Omental fat pad (tissue), 4 donors: ENCODE results near the gene HS3ST1. TPM values are rescaled to one million over a fixed set of nuclear protein-coding genes. Genes with fewer than 3 reads are reported as not detected.

Source experiments
- ATAC-seq: fragments of 150-250 bp; one replicate; pipeline ENCODE4 v1.9.1; 2016; ENCODE audit warnings: mild to moderate bottlenecking, moderate library complexity; ENCODE audit not compliant: low FRiP score
- DNase-seq: peaks from one replicate; pipeline ENCODE4 v3.0.0-alpha.2; 2019; ENCODE audit warnings: low spot score
- total RNA-seq, 4 donors: library from RNA; depleted of rRNA; stranded (reverse); fragments of >200 nt; gene quantifications; one replicate each; pipeline ENCODE4 v1.1.0, GENCODE V29; 2016
- TF ChIP-seq, protein P1 (sequence below), 3 donors: fragments of 450-650 bp; IDR thresholded peaks; one replicate each; pipeline ENCODE4 v1.5.1; 2016 to 2017; ENCODE audit warnings: antibody characterized with exemption in 3 of 3, mild to moderate bottlenecking in 3 of 3, moderate library complexity in 2 of 3

The HS3ST1 gene
- total RNA-seq, 4 donors from 2014 or later = 1.1 to 16.3 (median 3.6) TPM

DNA sequence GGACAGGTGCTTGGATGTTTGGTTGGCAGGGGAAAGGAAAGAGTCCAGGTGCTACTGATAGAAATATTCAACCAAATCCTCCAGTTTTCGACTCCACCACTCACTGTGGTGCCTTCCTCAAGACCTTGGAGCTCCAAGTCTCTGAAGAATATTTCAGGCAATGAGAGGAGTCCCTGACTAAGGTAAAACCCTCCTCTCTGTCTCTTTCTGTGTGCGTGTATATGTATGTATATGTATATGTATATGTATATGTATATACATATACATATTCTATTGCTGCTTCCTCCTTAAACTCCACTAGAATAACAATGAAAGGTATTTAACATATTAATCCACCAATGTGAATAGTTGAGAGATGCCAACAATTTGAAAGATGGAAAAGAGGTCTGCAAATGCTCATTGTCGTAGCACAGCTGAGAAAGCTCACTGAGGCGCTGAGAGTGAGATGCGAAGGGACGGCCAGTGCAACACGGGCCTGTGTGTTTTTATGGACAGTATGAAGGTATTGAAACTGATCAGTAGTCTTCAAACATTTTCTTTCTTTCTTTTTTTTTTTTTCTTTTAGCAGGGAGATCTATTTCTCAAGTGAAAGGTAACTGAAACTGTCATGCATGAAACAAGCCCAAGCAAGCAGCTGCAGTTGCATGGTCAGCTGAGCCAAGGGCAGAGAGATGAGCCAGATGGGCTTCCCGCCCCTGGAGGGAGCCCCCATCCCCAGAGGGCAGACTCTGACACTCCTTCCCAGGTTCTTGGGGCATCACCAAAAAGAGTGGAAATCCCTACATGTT, 41.1 kb upstream of the HS3ST1 start:
- TF ChIP-seq, protein P1, sequence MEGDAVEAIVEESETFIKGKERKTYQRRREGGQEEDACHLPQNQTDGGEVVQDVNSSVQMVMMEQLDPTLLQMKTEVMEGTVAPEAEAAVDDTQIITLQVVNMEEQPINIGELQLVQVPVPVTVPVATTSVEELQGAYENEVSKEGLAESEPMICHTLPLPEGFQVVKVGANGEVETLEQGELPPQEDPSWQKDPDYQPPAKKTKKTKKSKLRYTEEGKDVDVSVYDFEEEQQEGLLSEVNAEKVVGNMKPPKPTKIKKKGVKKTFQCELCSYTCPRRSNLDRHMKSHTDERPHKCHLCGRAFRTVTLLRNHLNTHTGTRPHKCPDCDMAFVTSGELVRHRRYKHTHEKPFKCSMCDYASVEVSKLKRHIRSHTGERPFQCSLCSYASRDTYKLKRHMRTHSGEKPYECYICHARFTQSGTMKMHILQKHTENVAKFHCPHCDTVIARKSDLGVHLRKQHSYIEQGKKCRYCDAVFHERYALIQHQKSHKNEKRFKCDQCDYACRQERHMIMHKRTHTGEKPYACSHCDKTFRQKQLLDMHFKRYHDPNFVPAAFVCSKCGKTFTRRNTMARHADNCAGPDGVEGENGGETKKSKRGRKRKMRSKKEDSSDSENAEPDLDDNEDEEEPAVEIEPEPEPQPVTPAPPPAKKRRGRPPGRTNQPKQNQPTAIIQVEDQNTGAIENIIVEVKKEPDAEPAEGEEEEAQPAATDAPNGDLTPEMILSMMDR (IDR thresholded peaks at IDR 0.05) = no peak
- DNase-seq = no peak
- no peak for ATAC-seq

DNA sequence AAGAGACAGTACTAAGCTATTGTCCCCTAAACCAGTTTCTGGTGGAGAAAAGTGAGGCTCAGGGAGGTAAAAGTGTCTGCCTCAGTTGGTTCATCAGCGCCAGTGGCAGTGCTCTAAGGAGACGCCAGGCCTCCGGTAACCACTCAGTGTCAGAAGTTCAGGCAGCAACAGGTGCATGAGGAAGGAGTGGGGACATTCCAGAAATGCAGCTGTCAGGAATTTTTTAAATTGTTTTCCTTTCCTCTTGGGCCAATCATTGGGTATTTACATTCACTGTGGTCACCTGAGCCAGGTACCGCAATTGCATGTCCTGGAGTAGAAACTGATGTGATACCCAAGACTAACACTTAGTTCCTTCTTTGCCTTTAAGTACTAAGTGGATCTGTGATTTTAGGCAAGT, 40.2 kb upstream of the HS3ST1 start:
- ATAC-seq (no peak), DNase-seq (no peak)
- TF ChIP-seq, protein P1 (IDR thresholded peaks at IDR 0.05) = no peak

DNA sequence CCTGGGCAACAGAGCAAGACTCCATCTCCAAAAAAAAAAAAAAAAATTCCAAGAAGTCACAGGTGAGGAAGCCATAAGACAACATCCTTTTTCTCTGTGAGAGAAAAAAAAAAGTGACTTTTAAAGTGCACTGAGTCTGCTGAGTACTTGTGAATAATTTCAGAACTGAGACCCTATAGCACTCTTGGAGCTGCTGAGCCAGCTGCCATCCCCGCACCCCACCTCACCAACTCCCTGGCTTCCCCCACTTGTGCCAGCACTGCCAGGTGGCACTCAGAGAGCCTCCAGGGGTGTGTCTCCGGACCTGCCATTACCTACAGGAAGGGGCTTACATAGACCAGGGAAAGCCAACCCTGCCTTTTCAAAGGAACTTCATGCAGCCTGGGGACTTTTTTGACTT, 39.2 kb upstream of the HS3ST1 start:
- DNase-seq (no peak), ATAC-seq (no peak)
- TF ChIP-seq, protein P1 (IDR thresholded peaks at IDR 0.05) = no peak

DNA sequence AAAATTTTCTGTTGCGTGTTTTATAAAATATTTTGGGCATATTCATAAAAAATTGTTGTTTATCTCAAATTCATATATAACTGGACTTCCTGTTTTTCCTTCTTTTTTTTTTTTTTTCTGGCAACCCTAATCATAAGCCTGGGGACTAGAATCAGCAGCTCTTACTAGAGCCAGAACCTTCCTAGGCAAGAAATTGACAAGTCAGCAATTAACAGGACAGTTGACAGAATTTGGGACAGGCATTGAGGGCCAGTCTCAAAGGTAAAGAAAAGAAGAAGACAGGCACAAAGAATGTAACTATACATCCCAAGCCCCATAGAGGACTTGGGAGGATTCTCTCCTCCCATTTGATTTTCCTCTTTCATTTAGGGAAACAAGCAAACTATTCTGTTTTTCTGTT, 35.0 kb upstream of the HS3ST1 start:
- ATAC-seq = no peak
- TF ChIP-seq, protein P1 (IDR thresholded peaks at IDR 0.05) = no peak

DNA sequence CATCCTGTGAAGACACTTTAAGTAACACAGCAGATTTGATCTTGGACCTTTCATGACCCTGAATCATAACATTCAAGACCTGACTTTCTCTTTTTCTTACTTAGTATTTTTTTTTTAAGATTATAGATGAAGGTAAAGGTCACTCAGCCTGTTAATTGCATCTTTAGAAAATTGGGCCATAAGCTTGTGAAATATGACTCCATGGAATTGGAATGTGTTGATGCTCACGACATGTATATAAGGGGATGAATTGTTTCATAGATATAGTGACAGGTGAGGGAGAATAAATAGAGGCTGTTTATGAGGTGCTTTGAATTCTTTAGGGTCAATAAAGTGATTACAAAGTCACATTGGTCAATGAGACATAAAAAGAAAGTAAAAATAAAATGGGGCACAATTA, 27.7 kb upstream of the HS3ST1 start:
- TF ChIP-seq, protein P1 (IDR thresholded peaks at IDR 0.05) = no peak
- ATAC-seq (no peak), DNase-seq (no peak)

More for the DNA sequence above, 35.0 kb upstream of the HS3ST1 start:
- no peak for DNase-seq

DNA sequence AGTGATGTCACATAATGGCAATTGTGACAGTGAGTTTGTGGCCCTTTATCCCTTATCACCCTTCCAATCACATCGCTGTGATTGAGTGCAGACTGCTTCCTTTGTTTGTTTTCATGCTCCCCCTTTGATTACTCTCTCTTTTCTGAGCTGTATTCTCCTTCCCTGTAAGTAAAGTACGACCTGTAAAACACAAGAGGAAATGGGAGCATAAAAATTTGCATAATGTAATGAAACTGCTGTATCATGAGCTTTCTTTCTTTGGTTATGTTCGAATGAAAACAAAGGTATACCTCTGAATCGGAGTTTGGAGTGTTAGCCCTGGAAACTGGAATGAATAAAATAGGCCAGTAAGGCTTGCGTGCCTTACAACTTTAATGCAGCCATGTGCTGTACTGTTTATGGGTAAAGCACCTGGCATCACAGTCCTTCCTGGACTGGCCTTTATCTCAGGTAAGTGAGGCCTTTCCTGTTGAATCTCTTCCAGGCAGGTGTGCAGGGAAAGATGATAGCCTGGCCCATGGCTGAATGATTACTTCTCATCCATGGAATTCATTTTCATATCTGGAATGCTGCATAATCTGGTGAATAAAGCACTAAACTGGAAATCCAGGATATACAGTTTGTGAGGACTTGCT, 26.6 kb upstream of the HS3ST1 start:
- TF ChIP-seq, protein P1 (IDR thresholded peaks at IDR 0.05) = no peak
- DNase-seq = no peak
- no peak for ATAC-seq

DNA sequence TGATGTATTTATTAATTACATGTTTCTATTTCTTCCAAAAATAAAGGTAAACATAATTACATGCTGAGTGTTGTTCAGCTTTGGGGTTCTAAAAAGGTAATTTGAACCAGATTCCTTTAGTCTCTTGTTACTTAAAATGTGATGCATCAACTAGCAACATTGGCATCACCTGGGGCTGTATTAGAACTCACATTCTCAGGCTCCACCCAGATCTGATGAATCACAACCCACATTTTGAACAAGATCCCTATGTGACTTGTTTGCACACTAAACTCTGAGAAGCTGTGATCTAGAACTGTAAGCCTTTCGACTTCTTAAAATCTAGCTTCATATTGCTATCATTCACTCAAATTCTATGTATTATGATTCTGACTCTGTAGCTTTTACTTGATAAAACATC, 23.0 kb upstream of the HS3ST1 start:
- no peak for DNase-seq
- TF ChIP-seq, protein P1 (IDR thresholded peaks at IDR 0.05) = no peak
- ATAC-seq = no peak
